IMR-90 (cell line): Measurements from ENCODE around the gene NYAP1. TPM values are rescaled to one million over a fixed set of nuclear protein-coding genes. Genes with fewer than 3 reads are reported as not detected.

Source experiments
- CEBPB ChIP-seq: IDR thresholded peaks from 2 replicates; pipeline ENCODE4 v1.6.1; 2012; ENCODE audit warnings: low read depth, low read length, improper control_type of control experiment
- MXI1 ChIP-seq: IDR thresholded peaks from 2 replicates; pipeline ENCODE4 v1.6.1; 2012; ENCODE audit warnings: low read depth, mild to moderate bottlenecking, low read length, moderate library complexity, borderline replicate concordance
- RAD21 ChIP-seq: IDR thresholded peaks from 2 replicates; pipeline ENCODE4 v1.6.1; 2012; ENCODE audit warnings: low read length, improper control_type of control experiment
- RFX5 ChIP-seq: IDR thresholded peaks from 2 replicates; pipeline ENCODE4 v1.8.0; 2012; ENCODE audit warnings: low read depth, mild to moderate bottlenecking, low read length, moderate library complexity
- polyA plus RNA-seq, 3 experiments: library from polyadenylated mRNA; depleted of rRNA; stranded (reverse); fragments of >200 nt; gene quantifications; 2 replicates each; pipeline ENCODE4 v1.2.3, GENCODE V29; 2012; ENCODE audit warnings: low replicate concordance in 1 of 3
- total RNA-seq: library from RNA; depleted of rRNA; stranded (reverse); fragments of >200 nt; gene quantifications from 2 replicates; pipeline ENCODE4 v1.2.3, GENCODE V29; 2012
- TF ChIP-seq, protein P1 (sequence below): fragments of 150-350 bp; IDR thresholded peaks from 2 replicates; pipeline ENCODE4 v1.6.1; 2017; ENCODE audit warnings: mild to moderate bottlenecking, antibody characterized with exemption, low read length, low read depth

NYAP1 gene
- total and polyA plus RNA-seq, 2 of the 4 experiments (the other 2 are of a cell fraction) = 0.18 to 1.3 TPM

DNA sequence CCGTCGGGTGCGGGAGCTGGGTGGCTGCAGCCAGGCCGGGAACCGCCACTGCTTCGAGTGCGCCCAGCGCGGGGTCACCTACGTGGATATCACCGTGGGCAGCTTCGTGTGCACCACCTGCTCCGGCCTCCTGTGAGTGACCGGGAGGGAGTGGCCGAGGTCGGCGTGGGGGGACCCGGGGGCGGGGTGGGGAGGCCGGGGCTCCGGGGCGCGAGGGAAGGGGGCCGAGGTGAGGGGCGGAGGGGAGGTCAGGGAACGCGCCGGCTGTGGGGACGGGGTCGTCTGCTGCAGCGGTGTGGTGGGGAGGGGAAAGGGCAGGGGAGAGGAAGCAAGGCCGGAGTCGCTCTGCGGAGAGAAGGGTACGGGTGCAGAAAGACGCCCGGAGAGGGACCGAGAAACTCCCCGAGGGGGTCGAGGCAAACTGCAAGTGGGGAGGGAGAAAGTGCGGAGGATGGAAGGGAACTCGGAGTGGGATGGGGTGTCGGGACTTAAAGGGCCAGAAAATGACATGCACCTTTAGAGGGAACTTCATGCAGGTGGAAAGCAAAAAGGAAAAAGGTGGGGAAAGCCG is 55.8 kb downstream of the NYAP1 start (continued):
- no peak for TF ChIP-seq MXI1
- TF ChIP-seq CEBPB = no peak
- TF ChIP-seq, protein P1, sequence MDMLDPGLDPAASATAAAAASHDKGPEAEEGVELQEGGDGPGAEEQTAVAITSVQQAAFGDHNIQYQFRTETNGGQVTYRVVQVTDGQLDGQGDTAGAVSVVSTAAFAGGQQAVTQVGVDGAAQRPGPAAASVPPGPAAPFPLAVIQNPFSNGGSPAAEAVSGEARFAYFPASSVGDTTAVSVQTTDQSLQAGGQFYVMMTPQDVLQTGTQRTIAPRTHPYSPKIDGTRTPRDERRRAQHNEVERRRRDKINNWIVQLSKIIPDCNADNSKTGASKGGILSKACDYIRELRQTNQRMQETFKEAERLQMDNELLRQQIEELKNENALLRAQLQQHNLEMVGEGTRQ = no peak
- TF ChIP-seq RAD21 = no peak
- no peak for TF ChIP-seq RFX5
